VCaP (cell line): ENCODE results near the gene SHCBP1.

Experiments
- H3K27ac ChIP-seq: fragments of 450-650 bp; 2 replicates; pipeline ENCODE4 v1.5.1; 2017
- TF ChIP-seq, protein P1 (sequence below): fragments of 450-650 bp; conservative IDR thresholded peaks from 2 replicates; pipeline ENCODE4 v1.5.1; 2017; ENCODE audit warnings: mild to moderate bottlenecking, moderate library complexity

The SHCBP1 gene

DNA sequence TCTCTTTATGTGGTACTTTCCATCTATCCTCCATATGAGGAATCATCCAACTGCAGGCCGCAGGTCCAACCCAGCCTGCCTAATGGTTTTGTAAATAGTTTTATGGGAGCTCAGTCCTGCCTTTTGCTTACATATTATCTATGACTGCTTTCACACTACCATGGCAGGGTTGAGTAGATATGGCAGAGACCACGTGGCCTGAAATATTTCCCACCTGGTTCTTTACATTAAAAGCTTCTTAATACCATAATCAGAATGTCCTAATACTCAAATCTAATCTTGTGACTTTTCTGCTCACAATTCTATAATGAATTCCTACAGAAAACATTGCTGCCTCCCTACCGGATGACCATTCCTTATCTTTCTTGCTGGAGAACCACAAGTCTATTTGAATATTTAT lies 71.7 kb downstream of the SHCBP1 start:
- no peak overlapping the region for H3K27ac ChIP-seq
- TF ChIP-seq, protein P1, sequence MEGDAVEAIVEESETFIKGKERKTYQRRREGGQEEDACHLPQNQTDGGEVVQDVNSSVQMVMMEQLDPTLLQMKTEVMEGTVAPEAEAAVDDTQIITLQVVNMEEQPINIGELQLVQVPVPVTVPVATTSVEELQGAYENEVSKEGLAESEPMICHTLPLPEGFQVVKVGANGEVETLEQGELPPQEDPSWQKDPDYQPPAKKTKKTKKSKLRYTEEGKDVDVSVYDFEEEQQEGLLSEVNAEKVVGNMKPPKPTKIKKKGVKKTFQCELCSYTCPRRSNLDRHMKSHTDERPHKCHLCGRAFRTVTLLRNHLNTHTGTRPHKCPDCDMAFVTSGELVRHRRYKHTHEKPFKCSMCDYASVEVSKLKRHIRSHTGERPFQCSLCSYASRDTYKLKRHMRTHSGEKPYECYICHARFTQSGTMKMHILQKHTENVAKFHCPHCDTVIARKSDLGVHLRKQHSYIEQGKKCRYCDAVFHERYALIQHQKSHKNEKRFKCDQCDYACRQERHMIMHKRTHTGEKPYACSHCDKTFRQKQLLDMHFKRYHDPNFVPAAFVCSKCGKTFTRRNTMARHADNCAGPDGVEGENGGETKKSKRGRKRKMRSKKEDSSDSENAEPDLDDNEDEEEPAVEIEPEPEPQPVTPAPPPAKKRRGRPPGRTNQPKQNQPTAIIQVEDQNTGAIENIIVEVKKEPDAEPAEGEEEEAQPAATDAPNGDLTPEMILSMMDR, result no peak
